GM12878 (cell line): ENCODE results near the gene EVC.

Experiments
- BHLHE40 ChIP-seq, 2 experiments: fragments of 450-650 bp in 1 of 2; IDR thresholded peaks; 2 replicates each; pipeline ENCODE4 v1.6.1; 2011 to 2017; ENCODE audit warnings: low read depth in 2 of 2, borderline replicate concordance in 1 of 2, improper control_type of control experiment in 1 of 2, low read length in 1 of 2, mild to moderate bottlenecking in 1 of 2
- CTCF ChIP-seq, 3 experiments: IDR thresholded peaks in 2 of 3; conservative IDR thresholded peaks in 1 of 3; 2 replicates each; pipeline ENCODE4 v1.5.1; 2011; ENCODE audit warnings: low read depth in 3 of 3, low read length in 3 of 3, mild to moderate bottlenecking in 3 of 3, control low read depth in 2 of 3, moderate library complexity in 2 of 3, inconsistent platforms in 1 of 3, mixed read lengths in 1 of 3; ENCODE audit not compliant: control insufficient read depth in 2 of 3, insufficient read depth in 1 of 3; ENCODE audit errors: extremely low read depth in 1 of 3
- ETV6 ChIP-seq, 2 experiments: fragments of 450-650 bp in 1 of 2; IDR thresholded peaks in 1 of 2; conservative IDR thresholded peaks in 1 of 2; 2 replicates each; pipeline ENCODE4 v1.6.1; 2014; ENCODE audit warnings: antibody characterized with exemption in 1 of 2, borderline replicate concordance in 1 of 2, low read depth in 1 of 2, mild to moderate bottlenecking in 1 of 2, moderate library complexity in 1 of 2
- MEF2A ChIP-seq: IDR thresholded peaks from 2 replicates; pipeline ENCODE4 v1.6.1; 2011; ENCODE audit warnings: low read depth, mild to moderate bottlenecking, low read length, moderate library complexity; ENCODE audit not compliant: insufficient read depth
- MXI1 ChIP-seq: fragments of 150-350 bp; IDR thresholded peaks from 2 replicates; pipeline ENCODE4 v1.6.1; 2011; ENCODE audit warnings: low read depth, mild to moderate bottlenecking, inconsistent platforms, low read length, improper control_type of control experiment
- PBX3 ChIP-seq: IDR thresholded peaks from 2 replicates; pipeline ENCODE4 v1.6.1; 2011; ENCODE audit warnings: mild to moderate bottlenecking, low read depth, low read length, moderate library complexity; ENCODE audit not compliant: insufficient replicate concordance
- POLR2A ChIP-seq: IDR thresholded peaks from 2 replicates; pipeline ENCODE4 v1.6.1; 2011; ENCODE audit warnings: low read depth, mild to moderate bottlenecking, low read length
- PRDM15 ChIP-seq: fragments of 450-650 bp; formaldehyde crosslinking; IDR thresholded peaks from 2 replicates; pipeline ENCODE4 v1.4.0; 2020; ENCODE audit warnings: mild to moderate bottlenecking, moderate library complexity
- RCOR1 ChIP-seq: conservative IDR thresholded peaks from 2 replicates; pipeline ENCODE4 v1.6.1; 2012; ENCODE audit warnings: low read depth, low read length, improper control_type of control experiment
- STAT3 ChIP-seq: IDR thresholded peaks from 2 replicates; pipeline ENCODE4 v1.6.1; 2011; ENCODE audit warnings: low read depth, low read length, improper control_type of control experiment
- TARDBP ChIP-seq: IDR thresholded peaks from 2 replicates; pipeline ENCODE4 v1.6.1; 2016; ENCODE audit warnings: borderline replicate concordance
- ZBTB11 ChIP-seq: fragments of 450-650 bp; formaldehyde crosslinking; IDR thresholded peaks from 2 replicates; pipeline ENCODE4 v1.5.0; 2022; ENCODE audit warnings: mild to moderate bottlenecking, missing genetic modification characterization
- ZSCAN29 ChIP-seq: fragments of 450-650 bp; IDR thresholded peaks from 2 replicates; pipeline ENCODE4 v1.6.1; 2017; ENCODE audit warnings: mild to moderate bottlenecking, moderate library complexity

GRCh38 chr4:5798462-5798861, 87.5 kb downstream of the EVC start:
- TF ChIP-seq PRDM15 (CRISPR knock-in tag) (no peak), STAT3 (no peak), MEF2A (no peak), POLR2A (no peak), MXI1 (no peak), CTCF (IDR thresholded peaks at IDR 0.05 in 2 of 3, conservative IDR thresholded peaks at IDR 0.05 in 1 of 3; ENCODE audit: control insufficient read depth in 2 of 3, extremely low read depth in 1 of 3, insufficient read depth in 1 of 3, low read depth in 3 of 3, low read length in 3 of 3) (no peak), PBX3 (no peak), TARDBP (no peak), ETV6 (conservative IDR thresholded peaks at IDR 0.05 in 1 of 2, IDR thresholded peaks at IDR 0.05 in 1 of 2; ENCODE audit: borderline replicate concordance in 1 of 2, low read depth in 1 of 2) (no peak), ZBTB11 (no peak), ZSCAN29 (no peak), BHLHE40 (IDR thresholded peaks at IDR 0.05; ENCODE audit: borderline replicate concordance in 1 of 2, low read depth in 2 of 2, low read length in 1 of 2) (no peak), RCOR1 (no peak)
